IMR-90 (cell line): Measurements from ENCODE around the gene TLK2. TPM values are rescaled to one million over a fixed set of nuclear protein-coding genes. Genes with fewer than 3 reads are reported as not detected.

Source experiments
- ATAC-seq: fragments of 200-7000 bp; cut with Tn5 transposase; 2 replicates; pipeline ENCODE4 v1.9.1; 2020; ENCODE audit warnings: low read depth, mild to moderate bottlenecking, moderate library complexity
- BruUV-seq: library from RNA; stranded (reverse); fragments of 400-500 nt; replicated peaks from 2 replicates; lab custom pipeline; 2021; lab: Mats Ljungman, UMichigan
- CTCF ChIA-PET: fragments of 300-600 bp; formaldehyde crosslinking; extraction: SDS; loops from one replicate; lab custom pipeline; 2021; ENCODE audit warnings: antibody characterized with exemption; lab: Yijun Ruan, JAX
- POLR2A ChIA-PET: fragments of 300-600 bp; sonication (Branson Sonifier 250); formaldehyde crosslinking; loops from one replicate; lab custom pipeline; 2022; ENCODE audit warnings: antibody characterized with exemption; ENCODE audit not compliant: unreplicated experiment; lab: Charles Lee
- DNase-seq: peaks from one replicate; pipeline ENCODE4 v3.0.0; 2013
- H2AFZ ChIP-seq: replicated peaks from 2 replicates; pipeline ENCODE3; 2013; ENCODE audit warnings: low read length, mild to moderate bottlenecking; ENCODE audit not compliant: poor library complexity
- H2AK5ac ChIP-seq: 2 replicates; pipeline ENCODE4 v1.6.1; 2013; ENCODE audit warnings: low read depth, low read length, inconsistent platforms
- H2AK9ac ChIP-seq: replicated peaks from 2 replicates; pipeline ENCODE3; 2013; ENCODE audit warnings: mild to moderate bottlenecking, low read depth, low read length, moderate library complexity; ENCODE audit not compliant: poor library complexity
- H2BK120ac ChIP-seq: 2 replicates; pipeline ENCODE4 v1.6.1; 2013; ENCODE audit warnings: low read depth, low read length, inconsistent platforms
- H2BK15ac ChIP-seq: 3 replicates; pipeline ENCODE4 v1.6.1; 2013; ENCODE audit warnings: low read depth, low read length, inconsistent platforms
- H2BK20ac ChIP-seq: 2 replicates; pipeline ENCODE4 v1.6.1; 2013; ENCODE audit warnings: low read depth, mild to moderate bottlenecking, inconsistent platforms, low read length, moderate library complexity
- H2BK5ac ChIP-seq: 2 replicates; pipeline ENCODE4 v1.6.1; 2013; ENCODE audit warnings: mild to moderate bottlenecking, low read depth, low read length, inconsistent platforms; ENCODE audit not compliant: poor library complexity, severe bottlenecking
- H3K14ac ChIP-seq: replicated peaks from 2 replicates; pipeline ENCODE4 v1.6.1; 2013; ENCODE audit warnings: low read depth, low read length, inconsistent platforms
- H3K18ac ChIP-seq: 2 replicates; pipeline ENCODE4 v1.6.1; 2013; ENCODE audit warnings: low read depth, low read length, control low read depth
- H3K23ac ChIP-seq: 2 replicates; pipeline ENCODE4 v1.6.1; 2013; ENCODE audit warnings: low read depth, low read length, inconsistent platforms
- H3K27ac ChIP-seq: 2 replicates; pipeline ENCODE4 v1.5.1; 2013; ENCODE audit warnings: mild to moderate bottlenecking, control low read depth, low read length; ENCODE audit not compliant: insufficient read depth
- H3K27me3 ChIP-seq: 2 replicates; pipeline ENCODE4 v1.6.1; 2013; ENCODE audit warnings: low read length; ENCODE audit not compliant: control insufficient read depth, insufficient read depth
- H3K36me3 ChIP-seq: 2 replicates; pipeline ENCODE4 v1.6.1; 2013; ENCODE audit warnings: low read length, mixed read lengths; ENCODE audit not compliant: control insufficient read depth, insufficient read depth
- H3K4ac ChIP-seq: 2 replicates; pipeline ENCODE4 v1.6.1; 2013; ENCODE audit warnings: low read depth, low read length, inconsistent platforms
- H3K4me1 ChIP-seq: 2 replicates; pipeline ENCODE4 v1.6.1; 2013; ENCODE audit warnings: low read length, mixed read lengths; ENCODE audit not compliant: control insufficient read depth, insufficient read depth
- H3K4me2 ChIP-seq: 2 replicates; pipeline ENCODE4 v1.6.1; 2013; ENCODE audit warnings: low read depth, mild to moderate bottlenecking, control low read depth, low read length, moderate library complexity
- H3K4me3 ChIP-seq: 2 replicates; pipeline ENCODE4 v1.5.1; 2013; ENCODE audit warnings: low read depth, mild to moderate bottlenecking, control low read depth, low read length, moderate library complexity; ENCODE audit not compliant: insufficient read depth
- H3K56ac ChIP-seq: 2 replicates; pipeline ENCODE4 v1.6.1; 2013; ENCODE audit warnings: low read length, inconsistent platforms; ENCODE audit not compliant: insufficient read depth; ENCODE audit errors: extremely low read depth
- H3K79me1 ChIP-seq, 2 experiments: 2 replicates each; pipeline ENCODE4 v1.6.1; 2013; ENCODE audit warnings: low read length in 2 of 2, inconsistent platforms in 1 of 2, low read depth in 1 of 2
- H3K9ac ChIP-seq: 2 replicates; pipeline ENCODE4 v1.6.1; 2013; ENCODE audit warnings: low read depth, low read length, control low read depth
- H3K9me1 ChIP-seq: 2 replicates; pipeline ENCODE4 v1.6.1; 2013; ENCODE audit warnings: low read length, inconsistent platforms; ENCODE audit not compliant: insufficient read depth
- H3K9me3 ChIP-seq: 2 replicates; pipeline ENCODE4 v1.6.1; 2013; ENCODE audit warnings: low read length; ENCODE audit not compliant: control insufficient read depth, insufficient read depth
- H4K20me1 ChIP-seq: 2 replicates; pipeline ENCODE4 v1.6.1; 2013; ENCODE audit warnings: low read length, inconsistent platforms; ENCODE audit not compliant: insufficient read depth
- H4K5ac ChIP-seq: 2 replicates; pipeline ENCODE4 v1.6.1; 2013; ENCODE audit warnings: mild to moderate bottlenecking, low read depth, low read length, control low read depth
- H4K8ac ChIP-seq, 2 experiments: 2 replicates each; pipeline ENCODE4 v1.6.1; 2013; ENCODE audit warnings: low read depth in 2 of 2, low read length in 2 of 2, control low read depth in 1 of 2, inconsistent platforms in 1 of 2
- H4K91ac ChIP-seq: 2 replicates; pipeline ENCODE4 v1.6.1; 2013; ENCODE audit warnings: low read depth, low read length, inconsistent platforms; ENCODE audit not compliant: insufficient read depth
- BHLHE40 ChIP-seq: fragments of 150-350 bp; IDR thresholded peaks from 2 replicates; pipeline ENCODE4 v1.6.1; 2016; ENCODE audit warnings: mild to moderate bottlenecking, low read depth, low read length
- CEBPB ChIP-seq: IDR thresholded peaks from 2 replicates; pipeline ENCODE4 v1.6.1; 2012; ENCODE audit warnings: low read depth, low read length, improper control_type of control experiment
- CHD1 ChIP-seq: IDR thresholded peaks from 2 replicates; pipeline ENCODE4 v1.6.1; 2012; ENCODE audit warnings: low read depth, low read length, improper control_type of control experiment
- CTCF ChIP-seq: conservative IDR thresholded peaks from 2 replicates; pipeline ENCODE4 v1.5.1; 2012; ENCODE audit warnings: mild to moderate bottlenecking, low read depth, low read length, improper control_type of control experiment
- ELK1 ChIP-seq: fragments of 150-350 bp; IDR thresholded peaks from 2 replicates; pipeline ENCODE4 v1.6.1; 2016; ENCODE audit warnings: low read depth, mild to moderate bottlenecking, low read length, moderate library complexity, borderline replicate concordance
- FOS ChIP-seq: fragments of 150-350 bp; IDR thresholded peaks from 2 replicates; pipeline ENCODE4 v1.6.1; 2016; ENCODE audit warnings: low read depth, low read length
- MAZ ChIP-seq: IDR thresholded peaks from 2 replicates; pipeline ENCODE4 v1.6.1; 2012; ENCODE audit warnings: low read depth, mild to moderate bottlenecking, low read length, improper control_type of control experiment, moderate library complexity, borderline replicate concordance
- MXI1 ChIP-seq: IDR thresholded peaks from 2 replicates; pipeline ENCODE4 v1.6.1; 2012; ENCODE audit warnings: low read depth, mild to moderate bottlenecking, low read length, moderate library complexity, borderline replicate concordance
- NFE2L2 ChIP-seq: fragments of 150-350 bp; IDR thresholded peaks from 2 replicates; pipeline ENCODE4 v1.6.1; 2016; ENCODE audit warnings: low read depth, mild to moderate bottlenecking, low read length
- RAD21 ChIP-seq: IDR thresholded peaks from 2 replicates; pipeline ENCODE4 v1.6.1; 2012; ENCODE audit warnings: low read length, improper control_type of control experiment
- RCOR1 ChIP-seq: IDR thresholded peaks from 2 replicates; pipeline ENCODE4 v1.6.1; 2012; ENCODE audit warnings: mild to moderate bottlenecking, low read length, improper control_type of control experiment; ENCODE audit not compliant: insufficient replicate concordance
- WGBS, 2 experiments: methylation state at CpG; one replicate each; pipeline versions ENCODE4 v1.1.5 to v1.1.7; 2013; ENCODE audit warnings: missing lambda C conversion rate in 2 of 2; ENCODE audit not compliant: insufficient read length in 1 of 2; ENCODE audit errors: extremely low coverage in 2 of 2; 5-methylcytosine and 5-hydroxymethylcytosine counted together
- dilution Hi-C: fragments of 300-500 bp; cut with HindIII; formaldehyde crosslinking; loops from one replicate; pipeline ENCODE4 v1.14.3; 2018; ENCODE audit warnings: low sequenced_read_pairs; ENCODE audit not compliant: unreplicated experiment
- in situ Hi-C: fragments of 300-500 bp; cut with MboI; formaldehyde crosslinking; loops from 3 replicates; pipeline ENCODE4 v1.14.3; 2019; ENCODE audit warnings: low sequenced_read_pairs, inconsistent platforms, mixed read lengths
- intact Hi-C: fragments of 100-400 bp; cut with micrococcal nuclease; formaldehyde crosslinking; loops from 2 replicates; pipeline ENCODE4 v1.10.0; 2022
- polyA plus RNA-seq, 3 experiments: library from polyadenylated mRNA; depleted of rRNA; stranded (reverse); fragments of >200 nt; gene quantifications; 2 replicates each; pipeline ENCODE4 v1.2.3, GENCODE V29; 2012; ENCODE audit warnings: low replicate concordance in 1 of 3
- total RNA-seq: library from RNA; depleted of rRNA; stranded (reverse); fragments of >200 nt; gene quantifications from 2 replicates; pipeline ENCODE4 v1.2.3, GENCODE V29; 2012
- TF ChIP-seq, protein P1 (sequence below): fragments of 150-350 bp; IDR thresholded peaks from 2 replicates; pipeline ENCODE4 v1.6.1; 2017; ENCODE audit warnings: mild to moderate bottlenecking, antibody characterized with exemption, low read length, low read depth

The TLK2 gene
- total and polyA plus RNA-seq, 2 of the 4 experiments (the other 2 are of a cell fraction), result 35.7 to 39.4 TPM

GRCh38 chr17:62621223-62621622 lies 142.6 kb downstream of the TLK2 start:
- H2BK120ac ChIP-seq, result no peak overlapping the region
- peaks cover 10% of the 10 kb centered on the region for H3K4me1 ChIP-seq
- H3K9me3 ChIP-seq, result no peaks in the 10 kb centered on the region
- H3K4me3 ChIP-seq, result no peak overlapping the region
- no peak overlapping the region for H3K18ac ChIP-seq
- DNase-seq (no peak), ATAC-seq (no peak)
- no peaks in the 10 kb centered on the region; the same call in 1 of the 2 replicates for H4K20me1 ChIP-seq
- peaks cover 4% of the 10 kb centered on the region; the same call in 1 of the 2 replicates for H3K36me3 ChIP-seq
- no peak overlapping the region for H2BK5ac ChIP-seq
- H3K27ac ChIP-seq, result no peak overlapping the region
- H2AK5ac ChIP-seq, result no peak overlapping the region
- H2BK20ac ChIP-seq, result no peak overlapping the region
- no peak overlapping the region for H3K4me2 ChIP-seq
- H3K79me1 ChIP-seq, result peaks cover 4 to 36% of the 10 kb centered on the region in 2 experiments; a peak in 2 of 4 replicates
- H3K56ac ChIP-seq, result no peak overlapping the region
- peaks cover 23% of the 10 kb centered on the region for H3K9me1 ChIP-seq
- dilution Hi-C loops (no loop called here), intact Hi-C loops (no loop called here), in situ Hi-C loops (no loop called here)
- no peak overlapping the region for H3K14ac ChIP-seq
- H4K5ac ChIP-seq, result no peak overlapping the region
- ChIA-PET POLR2A (no interaction called here), CTCF (no interaction called here)
- no peak overlapping the region for H2BK15ac ChIP-seq
- H3K23ac ChIP-seq, result no peak overlapping the region
- H3K9ac ChIP-seq, result no peak overlapping the region
- TF ChIP-seq CEBPB, result no peak
- TF ChIP-seq NFE2L2, result no peak
- no peak for TF ChIP-seq MXI1
- TF ChIP-seq BHLHE40, result no peak
- no peak for TF ChIP-seq CHD1
- no peak for TF ChIP-seq ELK1
- no peak for TF ChIP-seq MAZ
- no peak for TF ChIP-seq CTCF
- no peak for TF ChIP-seq RCOR1
- TF ChIP-seq FOS, result no peak
- TF ChIP-seq RAD21, result no peak
- TF ChIP-seq, protein P1, sequence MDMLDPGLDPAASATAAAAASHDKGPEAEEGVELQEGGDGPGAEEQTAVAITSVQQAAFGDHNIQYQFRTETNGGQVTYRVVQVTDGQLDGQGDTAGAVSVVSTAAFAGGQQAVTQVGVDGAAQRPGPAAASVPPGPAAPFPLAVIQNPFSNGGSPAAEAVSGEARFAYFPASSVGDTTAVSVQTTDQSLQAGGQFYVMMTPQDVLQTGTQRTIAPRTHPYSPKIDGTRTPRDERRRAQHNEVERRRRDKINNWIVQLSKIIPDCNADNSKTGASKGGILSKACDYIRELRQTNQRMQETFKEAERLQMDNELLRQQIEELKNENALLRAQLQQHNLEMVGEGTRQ, result no peak
- no peak overlapping the region for H3K4ac ChIP-seq
- no peaks in the 10 kb centered on the region for H3K27me3 ChIP-seq
- no peak overlapping the region for H4K91ac ChIP-seq
- 100% methylated on average over 2 of the region's 11 CpGs; no CpG with 5 or more reads in 1 of the 2 experiments for WGBS, 2 experiments
- no TSS peak for BruUV-seq
- H2AK9ac ChIP-seq, result peak overlapping the region; percentile 73
- no peak overlapping the region for H2AFZ ChIP-seq
- H4K8ac ChIP-seq, result no peak overlapping the region
